HepG2 (cell line): ENCODE results near the gene RUNX3. TPM values are rescaled to one million over a fixed set of nuclear protein-coding genes. Genes with fewer than 3 reads are reported as not detected.

Experiments
- ATAC-seq: fragments of 200-7000 bp; cut with Tn5 transposase; 3 replicates; pipeline ENCODE4 v1.9.1; 2020; ENCODE audit warnings: mild to moderate bottlenecking, moderate library complexity
- BruUV-seq: library from RNA; stranded (reverse); fragments of 400-500 nt; replicated peaks from 2 replicates; lab custom pipeline; 2021; lab: Mats Ljungman, UMichigan
- CTCF ChIA-PET: fragments of 300-600 bp; formaldehyde crosslinking; extraction: SDS; loops from one replicate; lab custom pipeline; 2021; ENCODE audit warnings: low total read pairs, inconsistent platforms, low intra/inter-chr PET ratio; lab: Yijun Ruan, JAX
- POLR2A ChIA-PET: fragments of 350-600 bp; sonication (Branson Sonifier 250); formaldehyde crosslinking; loops from one replicate; lab custom pipeline; 2020; ENCODE audit warnings: antibody characterized with exemption, inconsistent platforms; lab: Yijun Ruan, JAX
- DNase-seq: peaks from one replicate; pipeline ENCODE4 v3.0.0-alpha.2; 2015; ENCODE audit warnings: low spot score
- FAIRE-seq: peaks from 3 replicates; lab custom pipeline; 2011; peaks lifted over from hg19 to GRCh38; lab: Jason Lieb, UNC
- H2AFZ ChIP-seq: one replicate; pipeline ENCODE4 v1.6.1; 2011; ENCODE audit warnings: low read length, inconsistent platforms
- H3K27ac ChIP-seq: fragments of 300-600 bp; 3 replicates; pipeline ENCODE4 v1.8.0; 2011; ENCODE audit warnings: mixed run types, mild to moderate bottlenecking, mixed read lengths, low read length, inconsistent platforms; ENCODE audit not compliant: insufficient read depth; ENCODE audit errors: extremely low read length
- H3K27me3 ChIP-seq, 2 experiments: fragments of 200-600 bp in 1 of 2; 2 replicates in 1 of 2; 3 replicates in 1 of 2; pipeline versions ENCODE4 v1.6.0 to v1.8.0; 2011; ENCODE audit warnings: low read length in 2 of 2, mild to moderate bottlenecking in 2 of 2, moderate library complexity in 2 of 2, inconsistent platforms in 1 of 2; ENCODE audit not compliant: insufficient read depth in 2 of 2, control insufficient read depth in 1 of 2
- H3K36me3 ChIP-seq, 2 experiments: fragments of 200-600 bp in 1 of 2; replicated peaks in 1 of 2; 2 replicates in 1 of 2; 3 replicates in 1 of 2; pipeline versions ENCODE4 v1.5.1 to v1.8.0; 2011; ENCODE audit warnings: low read length in 2 of 2, inconsistent platforms in 1 of 2; ENCODE audit not compliant: insufficient read depth in 2 of 2, control insufficient read depth in 1 of 2
- H3K4me1 ChIP-seq: 2 replicates; pipeline ENCODE4 v1.5.1; 2012; ENCODE audit warnings: low read length, inconsistent platforms; ENCODE audit not compliant: insufficient read depth
- H3K4me2 ChIP-seq: 2 replicates; pipeline ENCODE4 v1.6.0; 2011; ENCODE audit warnings: low read depth, low read length, inconsistent platforms
- H3K4me3 ChIP-seq, 3 experiments: fragments of 200-600 bp in 1 of 3; sonication (generic), shearing (Covaris generic) in 1 of 3; replicated peaks in 1 of 3; 2 replicates each; pipeline ENCODE4 v1.5.1; 2011 to 2016; ENCODE audit warnings: low read length in 3 of 3, inconsistent platforms in 2 of 3, low read depth in 2 of 3, mild to moderate bottlenecking in 2 of 3, control low read depth in 1 of 3, mixed read lengths in 1 of 3; ENCODE audit not compliant: insufficient read depth in 1 of 3
- H3K79me2 ChIP-seq: one replicate; pipeline ENCODE4 v1.6.1; 2011; ENCODE audit warnings: low read length, inconsistent platforms; ENCODE audit not compliant: insufficient read depth
- H3K9ac ChIP-seq: 2 replicates; pipeline ENCODE4 v1.6.0; 2011; ENCODE audit warnings: mild to moderate bottlenecking, low read depth, low read length, inconsistent platforms; ENCODE audit not compliant: insufficient read depth
- H3K9me3 ChIP-seq: 2 replicates; pipeline ENCODE4 v1.5.1; 2012; ENCODE audit warnings: mild to moderate bottlenecking, low read length
- H4K20me1 ChIP-seq: 2 replicates; pipeline ENCODE4 v1.6.0; 2011; ENCODE audit warnings: inconsistent platforms, mild to moderate bottlenecking, low read length, moderate library complexity; ENCODE audit not compliant: insufficient read depth
- CREM ChIP-seq, 2 experiments: sonication (generic) in 1 of 2; formaldehyde crosslinking in 1 of 2; IDR thresholded peaks; 2 replicates each; pipeline versions ENCODE4 v1.4.0 to v1.6.1; 2016 to 2020; ENCODE audit warnings: antibody characterized with exemption in 1 of 2, mild to moderate bottlenecking in 1 of 2, missing genetic modification reagents in 1 of 2
- HMG20B ChIP-seq: conservative IDR thresholded peaks from 2 replicates; pipeline ENCODE4 v1.6.1; 2016; ENCODE audit warnings: missing genetic modification reagents, missing compliant biosample characterization
- MED8 ChIP-seq: sonication (generic); formaldehyde crosslinking; IDR thresholded peaks from 2 replicates; pipeline ENCODE4 v1.8.1; 2023; ENCODE audit warnings: mild to moderate bottlenecking, missing genetic modification reagents; ENCODE audit not compliant: insufficient replicate concordance
- MLXIP ChIP-seq: sonication (generic); formaldehyde crosslinking; IDR thresholded peaks from 2 replicates; pipeline ENCODE4 v1.9.0; 2021; ENCODE audit warnings: missing genetic modification reagents, borderline replicate concordance
- MTA3 ChIP-seq: sonication (generic); formaldehyde crosslinking; IDR thresholded peaks from 2 replicates; pipeline ENCODE4 v1.4.0; 2020; ENCODE audit warnings: missing genetic modification reagents
- SOX13 ChIP-seq, 3 experiments: fragments of 450-650 bp in 1 of 3; sonication (generic) in 1 of 3; formaldehyde crosslinking in 1 of 3; IDR thresholded peaks in 2 of 3; conservative IDR thresholded peaks in 1 of 3; 2 replicates each; pipeline versions ENCODE4 v1.5.0 to v1.6.1; 2016 to 2020; ENCODE audit warnings: antibody characterized with exemption in 1 of 3, mild to moderate bottlenecking in 1 of 3, missing compliant biosample characterization in 1 of 3, missing genetic modification reagents in 1 of 3, moderate library complexity in 1 of 3
- THAP11 ChIP-seq: IDR thresholded peaks from 2 replicates; pipeline ENCODE4 v1.6.1; 2016; ENCODE audit warnings: missing biosample characterization, missing genetic modification reagents
- ZBTB33 ChIP-seq: sonication (generic); formaldehyde crosslinking; IDR thresholded peaks from 2 replicates; pipeline ENCODE4 v1.4.0; 2020; ENCODE audit warnings: missing genetic modification reagents
- ZBTB49 ChIP-seq: sonication (generic); formaldehyde crosslinking; IDR thresholded peaks from 2 replicates; pipeline ENCODE4 v1.4.0; 2020; ENCODE audit warnings: missing genetic modification reagents, borderline replicate concordance
- ZNF510 ChIP-seq: sonication (generic); formaldehyde crosslinking; IDR thresholded peaks from 2 replicates; pipeline ENCODE4 v1.4.0; 2020; ENCODE audit warnings: low read depth, mild to moderate bottlenecking, missing genetic modification reagents
- WGBS: methylation state at CpG from one replicate; pipeline ENCODE4 v1.1.6; 2017; ENCODE audit warnings: low lambda C conversion rate; 5-methylcytosine and 5-hydroxymethylcytosine counted together
- in situ Hi-C: cut with HindIII; loops from 2 replicates; pipeline ENCODE4 v1.10.0; 2017; ENCODE audit warnings: low pct_unique_long_range_greater_than_20kb; ENCODE audit not compliant: extremely low pct_ligation_motif_present
- intact Hi-C: fragments of 100-400 bp; cut with micrococcal nuclease; formaldehyde crosslinking; loops from one replicate; pipeline ENCODE4 v1.10.0; 2022; ENCODE audit not compliant: unreplicated experiment
- polyA plus RNA-seq, 8 experiments: library from polyadenylated mRNA; depleted of rRNA in 3 of 8; stranded (reverse) in 7 of 8; unstranded in 1 of 8; fragments of >200 nt; fragmentation: Illumina TruSeq in 4 of 8; extraction: Trizol in 4 of 8; gene quantifications; 2 replicates each; pipeline versions ENCODE4 v1.2.1 to v1.2.3, GENCODE V29; 2011 to 2016; ENCODE audit warnings: low read depth in 4 of 8, missing spikeins in 1 of 8, mixed read lengths in 1 of 8; ENCODE audit not compliant: insufficient read depth in 1 of 8
- total RNA-seq, 5 experiments: library from RNA; depleted of rRNA; stranded (reverse); fragments of >200 nt; fragmentation: Illumina TruSeq; extraction: Trizol; gene quantifications; 2 replicates each; pipeline ENCODE4 v1.2.3, GENCODE V29; 2016; ENCODE audit warnings: low read depth in 1 of 5

Gene RUNX3
- total and polyA plus RNA-seq, 2 of the 13 experiments (the other 11 are each of a cell fraction or from before 2014, with no cell fraction given), result 0.04 to 0.22 TPM

GRCh38 chr1:24871306-24871901, 58.7 kb downstream of the RUNX3 start:
- H3K27me3 ChIP-seq, result peaks cover 6 to 53% of the 10 kb centered on the region in 2 experiments; a peak in 3 of 5 replicates
- H3K4me2 ChIP-seq, result peak overlapping the region; percentile 45; the same call in 1 of the 2 replicates
- DNase-seq, result no peak
- H2AFZ ChIP-seq, result no peak overlapping the region
- no peaks in the 10 kb centered on the region for H3K79me2 ChIP-seq
- CTCF ChIA-PET, result interaction anchor here (0.6 kb wide), 1 partner anchor 319 kb away, joined by 4 read pairs; no protein-coding TSS in a partner anchor
- H3K9me3 ChIP-seq, result no peaks in the 10 kb centered on the region
- peaks cover 54% of the 10 kb centered on the region for H3K4me1 ChIP-seq
- FAIRE-seq, result no peak
- no peak overlapping the region for H3K9ac ChIP-seq
- intact Hi-C loops, result no loop called here
- POLR2A ChIA-PET, result no interaction called here
- no peak for ATAC-seq
- no peak overlapping the region for H3K27ac ChIP-seq
- WGBS, result 62% methylated on average over 11 of the region's 11 CpGs
- no peaks in the 10 kb centered on the region for H3K36me3 ChIP-seq
- in situ Hi-C loops, result no loop called here
- TF ChIP-seq THAP11 (CRISPR knock-in tag) (no peak), SOX13 (IDR thresholded peaks at IDR 0.05) (no peak), SOX13 (CRISPR knock-in tag; conservative IDR thresholded peaks at IDR 0.05 in 1 of 2, IDR thresholded peaks at IDR 0.05 in 1 of 2) (no peak), MLXIP (CRISPR knock-in tag) (no peak), HMG20B (CRISPR knock-in tag) (no peak), MTA3 (CRISPR knock-in tag) (no peak), ZBTB49 (CRISPR knock-in tag) (no peak), ZBTB33 (no peak), CREM (IDR thresholded peaks at IDR 0.05) (no peak), CREM (CRISPR knock-in tag; IDR thresholded peaks at IDR 0.05) (no peak), ZNF510 (no peak), MED8 (no peak)
- TF ChIP-seq, all 625 proteins: peak for 0
- H4K20me1 ChIP-seq, result no peaks in the 10 kb centered on the region
- no TSS peak for BruUV-seq
- no peak overlapping the region for H3K4me3 ChIP-seq
